NCI-H524 treated with DMSO at 0.1 percent for 48 hours (cell line): ENCODE measurements around the gene PRR33.
"Not testable (repeated sequence)": the region's sequence is repeated elsewhere in the genome, so short reads cannot be mapped to it uniquely, and the experiment has no call there.

Experiments used
- DNase-seq: peaks from one replicate; lab custom pipeline; 2025; lab: John Stamatoyannopoulos, UW

Gene PRR33

GRCh38 chr11:1888811-1889210 lies 2.9 kb downstream of the PRR33 start:
- DNase-seq, result no peak

DNA sequence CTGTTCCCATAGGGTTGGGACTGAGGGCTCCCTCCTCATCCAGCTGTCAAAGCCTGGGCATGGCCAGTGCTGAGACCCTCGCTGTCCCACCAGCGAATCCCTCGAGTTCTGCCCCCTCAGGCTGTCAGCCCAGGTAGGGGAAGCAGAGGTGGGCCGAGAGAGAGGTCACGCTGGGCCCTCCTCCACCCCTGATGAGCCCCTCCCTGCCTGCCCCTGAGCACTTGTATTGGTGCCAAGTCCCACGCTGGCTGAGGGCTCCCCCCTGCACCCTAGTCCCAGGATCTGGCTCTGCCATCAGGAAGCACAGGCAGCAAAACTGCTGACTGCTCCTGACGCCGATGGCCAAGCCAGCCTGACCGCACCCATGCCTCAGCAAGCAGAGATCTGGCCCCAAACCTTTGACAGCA lies 3.3 kb downstream of the PRR33 start:
- DNase-seq, result no peak

- no peak for DNase-seq
Observed at GRCh38 chr11:1887451-1888346, 4.0 kb downstream of the PRR33 start.

- DNase-seq, result not testable (repeated sequence)
Observed at GRCh38 chr11:1886551-1886950, 5.1 kb downstream of the PRR33 start.

GRCh38 chr11:1884303-1884700 lies 7.4 kb downstream of the PRR33 start:
- DNase-seq, result no peak

DNA sequence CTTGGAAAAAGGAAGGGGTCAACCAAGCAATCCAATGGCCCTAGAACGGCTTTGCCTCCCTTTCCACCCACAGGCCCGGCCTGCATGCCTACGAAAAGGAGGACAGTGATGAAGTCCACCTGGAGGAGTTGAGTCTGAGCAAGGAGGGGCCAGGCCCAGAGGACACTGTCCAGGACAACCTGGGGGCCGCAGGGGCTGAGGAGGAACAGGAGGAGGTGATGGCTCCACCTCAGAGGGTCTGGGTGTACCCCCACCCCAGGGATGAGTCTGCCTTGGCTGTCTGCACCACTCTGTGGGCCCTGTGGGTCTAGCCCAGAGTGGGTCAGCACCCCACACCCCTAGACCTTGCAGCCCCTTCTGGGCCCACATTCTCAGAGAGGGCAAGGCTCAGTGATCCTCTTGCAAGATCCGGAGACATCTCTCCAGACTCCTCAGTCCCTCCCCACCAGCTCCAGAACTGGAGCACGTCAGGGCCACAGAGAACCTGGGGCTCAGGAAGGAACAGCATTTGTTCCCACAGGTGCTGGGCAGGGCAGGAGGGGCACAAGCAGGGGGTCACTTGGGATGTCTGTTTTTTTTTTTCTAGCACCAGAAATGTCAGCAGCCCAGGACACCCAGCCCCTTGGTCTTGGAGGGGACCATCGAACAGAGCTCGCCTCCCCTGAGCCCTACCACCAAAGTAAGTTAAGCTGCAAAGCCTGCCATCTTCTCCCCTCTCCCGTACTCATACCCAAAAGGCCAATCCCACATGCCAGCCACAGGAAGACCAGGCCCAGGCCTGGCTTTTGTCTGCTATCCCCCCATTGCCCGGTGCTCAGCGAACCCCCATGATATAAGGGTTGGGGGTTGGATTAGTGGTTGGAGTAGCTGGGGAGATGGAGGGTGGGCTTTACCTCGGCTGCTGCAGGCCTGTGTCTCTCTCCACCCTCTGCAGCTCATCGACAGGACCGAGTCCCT lies 8.1 kb downstream of the PRR33 start:
- DNase-seq, result no peak

GRCh38 chr11:1882265-1883238 lies 9.1 kb downstream of the PRR33 start:
- no peak for DNase-seq

GRCh38 chr11:1881442-1882264 lies 10.0 kb downstream of the PRR33 start:
- DNase-seq, result no peak

DNA sequence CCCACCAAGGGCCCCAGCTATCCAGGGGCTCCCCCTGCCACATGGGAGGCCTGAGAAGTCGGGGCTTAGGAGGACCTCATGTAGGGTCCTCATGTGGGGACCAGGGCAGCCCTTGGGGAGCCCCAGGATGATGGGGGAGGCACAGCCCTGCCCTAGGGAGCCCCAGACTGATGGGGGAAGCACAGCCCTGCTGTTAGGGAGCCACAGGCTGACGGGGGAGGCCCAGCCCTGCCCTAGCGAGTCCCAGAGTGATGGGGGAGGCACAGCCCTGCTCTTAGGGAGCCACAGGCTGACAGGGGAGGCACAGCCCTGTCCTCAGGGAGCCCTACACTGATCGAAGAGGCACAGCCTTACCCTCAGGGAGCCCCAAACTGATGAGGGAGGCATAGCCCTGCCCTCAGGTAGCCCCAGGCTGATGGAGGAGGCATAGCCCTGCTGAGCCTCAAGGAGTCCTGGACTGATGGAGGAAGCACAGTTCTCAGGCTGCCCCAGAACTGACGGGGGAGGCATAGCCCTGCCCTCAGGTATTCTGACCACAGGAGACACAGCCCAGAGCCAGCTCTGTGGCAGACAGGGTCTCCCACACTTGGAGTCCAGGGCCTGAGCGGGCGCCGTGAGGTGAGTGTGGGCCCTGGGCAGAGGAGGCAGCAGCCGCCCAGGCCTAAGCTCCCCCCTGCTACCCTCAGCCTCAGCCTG lies 10.8 kb downstream of the PRR33 start:
- no peak for DNase-seq

DNA sequence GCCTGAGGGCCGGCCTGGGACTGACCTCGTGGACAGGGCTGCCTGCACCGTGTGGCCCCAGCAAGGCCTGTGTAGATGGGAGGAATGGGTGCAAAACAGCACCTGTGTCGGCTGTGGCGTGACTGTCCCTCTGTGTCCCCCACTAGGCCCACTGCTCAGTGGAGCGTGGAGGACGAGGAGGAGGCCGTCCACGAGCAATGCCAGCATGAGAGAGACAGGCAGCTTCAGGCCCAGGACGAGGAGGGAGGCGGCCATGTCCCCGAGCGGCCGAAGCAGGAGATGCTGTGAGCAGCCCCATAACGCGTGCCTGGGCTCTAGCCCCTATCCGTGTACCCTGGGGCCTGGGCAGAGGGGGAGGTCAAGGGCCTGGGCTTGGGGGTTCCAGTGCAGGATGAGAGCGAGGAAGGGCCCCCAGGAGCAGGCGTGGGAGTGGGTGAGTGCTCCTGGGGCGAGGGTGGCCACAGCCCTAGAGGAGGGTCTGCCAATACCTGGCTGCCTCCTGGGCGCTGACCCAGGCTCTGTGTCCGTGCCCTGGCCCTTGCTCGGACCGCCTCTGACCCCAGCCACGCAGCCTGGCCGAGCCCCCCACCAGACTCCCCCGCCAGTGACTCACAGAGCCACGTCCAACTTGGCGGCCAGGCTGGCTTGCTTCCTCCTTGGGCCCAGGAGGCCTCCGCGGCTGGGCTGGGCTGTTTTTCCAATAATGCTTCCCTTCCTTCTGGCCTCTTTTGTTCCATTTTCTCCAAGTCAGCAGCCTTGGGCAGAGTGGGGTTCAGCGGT lies 11.6 kb downstream of the PRR33 start:
- DNase-seq, result no peak

- no peak for DNase-seq
Observed at GRCh38 chr11:1879342-1879940, 12.3 kb downstream of the PRR33 start.

GRCh38 chr11:1878137-1879031 lies 13.3 kb downstream of the PRR33 start:
- no peak for DNase-seq

DNA sequence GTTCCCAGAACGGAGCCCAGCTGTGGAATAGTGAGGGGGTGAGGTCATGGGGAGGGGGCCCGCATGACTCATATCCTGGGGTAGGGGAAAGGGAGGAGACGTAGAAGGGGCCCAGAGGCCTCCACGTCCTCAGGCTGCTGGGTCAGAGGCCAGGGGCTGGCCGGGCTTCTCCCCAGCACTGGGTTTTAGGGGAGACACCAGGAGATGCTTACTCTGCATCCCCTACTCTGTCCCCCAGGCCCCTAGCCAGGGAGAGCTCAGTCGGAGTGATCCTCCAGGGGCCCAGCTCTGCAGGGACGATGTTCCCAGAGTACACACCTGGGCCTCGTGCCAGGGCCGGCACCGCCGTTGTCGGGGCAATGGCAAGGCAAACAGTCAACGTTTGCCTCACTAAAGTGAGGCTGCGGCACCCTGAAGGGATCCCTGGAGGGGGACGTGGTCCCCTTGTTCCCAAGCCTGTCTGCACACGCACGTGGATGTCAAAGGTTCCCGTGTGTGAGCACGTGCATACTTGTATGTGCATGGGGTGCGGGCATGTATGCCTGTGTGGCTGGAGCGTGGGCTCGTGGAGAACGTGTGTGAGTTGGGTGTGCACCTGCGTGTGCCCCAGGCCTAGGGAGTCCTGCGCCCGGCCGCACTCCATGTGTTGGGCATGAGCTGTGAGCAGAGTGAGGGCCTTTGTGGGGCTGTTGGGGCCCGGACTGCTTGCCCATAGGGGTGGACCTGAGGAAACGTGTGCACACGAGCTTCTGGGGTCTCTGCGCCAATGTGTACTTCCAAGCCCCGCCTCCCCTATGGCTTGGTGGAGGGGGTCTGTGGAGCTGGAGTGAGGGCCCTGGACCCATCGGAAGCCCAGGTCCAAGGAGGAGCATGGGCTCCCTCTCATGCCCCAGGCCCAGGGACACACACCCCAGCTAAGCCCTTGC lies 14.2 kb downstream of the PRR33 start:
- no peak for DNase-seq

GRCh38 chr11:1876361-1877063 lies 15.2 kb downstream of the PRR33 start:
- no peak for DNase-seq

- DNase-seq, result not testable (repeated sequence)
Observed at GRCh38 chr11:1875851-1876301, 15.8 kb downstream of the PRR33 start.
